ENCODE results near the gene MACROD1.

The MACROD1 gene

GRCh38 chr11:64124147-64124546 is 41.8 kb downstream of the MACROD1 start:
- TF ChIP-seq CTCF (IDR thresholded peaks at IDR 0.05; ENCODE audit: low read depth, low read length, missing control alignments): no peak
- no peak for DNase-seq (ENCODE audit: extremely low read depth, low read depth)
- no peak overlapping the region for H3K4me3 ChIP-seq (replicated peaks; ENCODE audit: low read depth, low read length)

- DNase-seq (ENCODE audit: extremely low read depth, low read depth): no peak
- no peak for TF ChIP-seq CTCF (IDR thresholded peaks at IDR 0.05; ENCODE audit: low read depth, low read length, missing control alignments)
- H3K4me3 ChIP-seq (replicated peaks; ENCODE audit: low read depth, low read length): no peak overlapping the region
Observed at GRCh38 chr11:64123679-64124078, 42.2 kb downstream of the MACROD1 start.

GRCh38 chr11:64122411-64123410 is 43.2 kb downstream of the MACROD1 start:
- H3K4me3 ChIP-seq (replicated peaks; ENCODE audit: low read depth, low read length): no peak overlapping the region
- no peak for DNase-seq (ENCODE audit: extremely low read depth, low read depth)
- TF ChIP-seq CTCF (IDR thresholded peaks at IDR 0.05; ENCODE audit: low read depth, low read length, missing control alignments): no peak

- DNase-seq (ENCODE audit: extremely low read depth, low read depth): peak; percentile 6
- no peak overlapping the region for H3K4me3 ChIP-seq (replicated peaks; ENCODE audit: low read depth, low read length)
- no peak for TF ChIP-seq CTCF (IDR thresholded peaks at IDR 0.05; ENCODE audit: low read depth, low read length, missing control alignments)
Observed at GRCh38 chr11:64121663-64122410, 44.1 kb downstream of the MACROD1 start.

DNA sequence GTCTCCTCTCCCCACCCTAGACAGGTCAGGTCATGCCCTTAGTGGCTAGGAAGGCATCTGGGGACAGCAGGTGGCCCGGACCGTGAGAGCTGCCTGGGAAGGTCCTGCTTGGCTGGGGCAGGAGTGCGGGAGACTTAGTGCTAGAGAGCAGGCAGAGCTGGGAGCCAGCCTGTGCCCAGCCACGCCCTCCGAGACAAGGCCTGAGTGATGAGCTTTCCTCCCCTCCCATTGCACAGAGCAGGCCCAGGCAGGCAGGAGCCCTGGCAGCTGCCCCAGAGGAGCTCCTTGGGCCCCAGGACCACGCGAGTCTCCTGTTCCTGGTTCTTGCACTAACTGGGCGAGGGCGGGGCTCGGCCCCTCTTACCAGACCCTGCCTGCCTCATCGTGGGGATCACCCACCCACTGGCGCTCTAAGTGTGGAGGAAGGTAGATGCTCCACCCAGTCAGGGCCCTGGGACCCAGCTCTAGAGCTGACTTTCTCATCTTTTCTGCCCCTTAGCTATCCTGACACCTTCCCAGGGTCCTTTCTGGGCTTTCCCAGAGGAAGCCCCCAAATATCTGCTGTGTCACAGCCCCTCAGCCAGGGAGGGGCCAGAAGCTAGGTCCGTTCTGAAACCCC is 44.9 kb downstream of the MACROD1 start:
- no peak for TF ChIP-seq CTCF (IDR thresholded peaks at IDR 0.05; ENCODE audit: low read depth, low read length, missing control alignments)
- no peak overlapping the region for H3K4me3 ChIP-seq (replicated peaks; ENCODE audit: low read depth, low read length)
- DNase-seq (ENCODE audit: extremely low read depth, low read depth): no peak

DNA sequence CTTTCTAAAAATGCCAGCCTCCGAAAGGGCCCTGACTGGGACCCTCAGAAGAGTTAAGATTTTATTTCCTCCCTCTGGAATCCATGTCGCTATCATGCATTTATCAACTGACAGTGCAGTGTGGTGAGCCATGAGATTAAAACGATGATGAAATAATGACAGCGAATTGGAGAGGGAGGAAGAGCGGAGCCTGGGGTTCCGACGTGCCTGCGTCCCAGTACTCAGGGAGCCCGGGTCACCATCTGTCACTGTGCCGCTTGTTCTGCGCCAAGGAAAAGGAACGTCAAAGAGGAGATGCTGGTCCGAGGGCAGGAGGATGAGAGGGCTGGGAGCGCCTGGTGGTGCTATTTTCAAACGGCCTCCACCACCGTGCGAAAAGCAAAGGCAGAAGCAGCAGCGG is 46.2 kb downstream of the MACROD1 start:
- DNase-seq (ENCODE audit: extremely low read depth, low read depth): no peak
- no peak overlapping the region for H3K4me3 ChIP-seq (replicated peaks; ENCODE audit: low read depth, low read length)
- no peak for TF ChIP-seq CTCF (IDR thresholded peaks at IDR 0.05; ENCODE audit: low read depth, low read length, missing control alignments)
